Ishikawa (cell line): ENCODE results near the gene ADARB1.

Experiments
- CEBPB ChIP-seq: IDR thresholded peaks from 2 replicates; pipeline ENCODE4 v1.6.1; 2012
- CREB1 ChIP-seq: IDR thresholded peaks from 2 replicates; pipeline ENCODE4 v1.6.1; 2012; ENCODE audit warnings: low read depth
- EGR1 ChIP-seq: IDR thresholded peaks from 2 replicates; pipeline ENCODE4 v1.6.1; 2012
- EP300 ChIP-seq: IDR thresholded peaks from 2 replicates; pipeline ENCODE4 v1.6.1; 2012; ENCODE audit warnings: borderline replicate concordance
- FOXM1 ChIP-seq: IDR thresholded peaks from 2 replicates; pipeline ENCODE4 v1.6.1; 2012; ENCODE audit warnings: low read depth, borderline replicate concordance
- MAX ChIP-seq: IDR thresholded peaks from 2 replicates; pipeline ENCODE4 v1.6.1; 2012
- NFIC ChIP-seq: IDR thresholded peaks from 2 replicates; pipeline ENCODE4 v1.6.1; 2012
- RAD21 ChIP-seq: IDR thresholded peaks from 2 replicates; pipeline ENCODE4 v1.6.1; 2012; ENCODE audit warnings: low read depth
- REST ChIP-seq: IDR thresholded peaks from 2 replicates; pipeline ENCODE4 v1.6.1; 2012; ENCODE audit warnings: low read depth, mild to moderate bottlenecking
- TAF1 ChIP-seq: IDR thresholded peaks from 2 replicates; pipeline ENCODE4 v1.6.1; 2012; ENCODE audit warnings: low read depth, mild to moderate bottlenecking
- TEAD4 ChIP-seq: IDR thresholded peaks from 2 replicates; pipeline ENCODE4 v1.6.1; 2012
- USF1 ChIP-seq: IDR thresholded peaks from 2 replicates; pipeline ENCODE4 v1.6.1; 2012

GRCh38 chr21:45208627-45208951 lies 134.2 kb downstream of the ADARB1 start:
- TF ChIP-seq MAX (no peak), EP300 (no peak), USF1 (no peak), FOXM1 (no peak), RAD21 (no peak), REST (no peak), CREB1 (no peak), EGR1 (no peak), TAF1 (no peak), TEAD4 (no peak), CEBPB (no peak), NFIC (no peak)
